Activated CD8-positive, alpha-beta T cell treated with anti-CD3 and anti-CD28 coated beads for 36 hours (primary cell): Measurements from ENCODE around the gene CRYBA4. TPM values are rescaled to one million over a fixed set of nuclear protein-coding genes. Genes with fewer than 3 reads are reported as not detected.

Experiments
- ATAC-seq: fragments of 200-7000 bp; cut with Tn5 transposase; one replicate; pipeline ENCODE4 v1.10.0; 2021; ENCODE audit warnings: mild to moderate bottlenecking, moderate library complexity
- CTCF ChIA-PET: fragments of 350-600 bp; sonication (Branson Sonifier 250); formaldehyde crosslinking; loops from one replicate; lab custom pipeline; 2021; ENCODE audit warnings: antibody characterized with exemption; lab: Charles Lee
- POLR2A ChIA-PET: fragments of 350-600 bp; sonication (Branson Sonifier 250); formaldehyde crosslinking; loops from one replicate; lab custom pipeline; 2021; ENCODE audit warnings: antibody characterized with exemption; lab: Charles Lee
- DNase-seq: peaks from one replicate; pipeline ENCODE4 v3.0.0-alpha.2; 2020
- H3K27ac Mint-ChIP-seq: one replicate; pipeline ENCODE4 v1.8.0; 2021; ENCODE audit warnings: mild to moderate bottlenecking, mixed read lengths
- H3K27me3 Mint-ChIP-seq: one replicate; pipeline ENCODE4 v1.8.0; 2021; ENCODE audit warnings: mixed read lengths
- H3K36me3 Mint-ChIP-seq: one replicate; pipeline ENCODE4 v1.8.0; 2021; ENCODE audit warnings: low read depth, mixed read lengths
- H3K4me1 Mint-ChIP-seq: one replicate; pipeline ENCODE4 v1.8.0; 2021; ENCODE audit warnings: low read depth, mixed read lengths
- H3K4me3 Mint-ChIP-seq: one replicate; pipeline ENCODE4 v1.8.0; 2021; ENCODE audit warnings: mild to moderate bottlenecking, moderate library complexity, mixed read lengths
- H3K9me3 Mint-ChIP-seq: one replicate; pipeline ENCODE4 v1.8.0; 2021; ENCODE audit warnings: mixed read lengths
- CTCF ChIP-seq: fragments of 200-600 bp; IDR thresholded peaks from one replicate; pipeline ENCODE4 v1.8.0; 2022; ENCODE audit warnings: antibody characterized with exemption, mild to moderate bottlenecking
- intact Hi-C: fragments of 100-400 bp; cut with micrococcal nuclease; formaldehyde crosslinking; loops from one replicate; pipeline ENCODE4 v1.10.0; 2022
- total RNA-seq, 2 experiments: library from RNA; stranded (reverse); gene quantifications; one replicate each; pipeline ENCODE4 v1.2.3, GENCODE V29; 2021

CRYBA4 gene
- total RNA-seq, 2 experiments from 2014 or later = not detected

GRCh38 chr22:26581633-26582168 lies 40.1 kb upstream of the CRYBA4 start:
- ChIA-PET POLR2A (interaction anchor here (1.0 kb wide), 1 partner anchor 9 kb away, joined by 5 read pairs; no protein-coding TSS in a partner anchor), CTCF (interaction anchor here (1.1 kb wide), 1 partner anchor 80 kb away, joined by 4 read pairs; no protein-coding TSS in a partner anchor)
- Mint-ChIP-seq H3K4me3 (no peak overlapping the region), H3K27ac (peak overlapping the region; percentile 26), H3K9me3 (no peaks in the 10 kb centered on the region), H3K27me3 (no peaks in the 10 kb centered on the region), H3K36me3 (peaks cover 26% of the 10 kb centered on the region), H3K4me1 (peaks cover 72% of the 10 kb centered on the region)
- DNase-seq = no peak
- TF ChIP-seq CTCF = no peak
- intact Hi-C loops = no loop called here
- ATAC-seq = no peak

- Mint-ChIP-seq H3K4me1 (peaks cover 82% of the 10 kb centered on the region), H3K4me3 (no peak overlapping the region), H3K9me3 (no peaks in the 10 kb centered on the region), H3K27ac (peak overlapping the region; percentile 72), H3K27me3 (no peaks in the 10 kb centered on the region), H3K36me3 (peaks cover 34% of the 10 kb centered on the region)
- ChIA-PET POLR2A (no interaction called here), CTCF (interaction anchor here (0.9 to 1.4 kb wide), 4 partner anchors 9 to 58 kb away, joined by 3 to 4 read pairs (median 3); no protein-coding TSS in a partner anchor)
- DNase-seq (no peak), ATAC-seq (no peak)
- intact Hi-C loops = no loop called here
- TF ChIP-seq CTCF = no peak
Measured at GRCh38 chr22:26584010-26584409, 37.8 kb upstream of the CRYBA4 start.

DNA sequence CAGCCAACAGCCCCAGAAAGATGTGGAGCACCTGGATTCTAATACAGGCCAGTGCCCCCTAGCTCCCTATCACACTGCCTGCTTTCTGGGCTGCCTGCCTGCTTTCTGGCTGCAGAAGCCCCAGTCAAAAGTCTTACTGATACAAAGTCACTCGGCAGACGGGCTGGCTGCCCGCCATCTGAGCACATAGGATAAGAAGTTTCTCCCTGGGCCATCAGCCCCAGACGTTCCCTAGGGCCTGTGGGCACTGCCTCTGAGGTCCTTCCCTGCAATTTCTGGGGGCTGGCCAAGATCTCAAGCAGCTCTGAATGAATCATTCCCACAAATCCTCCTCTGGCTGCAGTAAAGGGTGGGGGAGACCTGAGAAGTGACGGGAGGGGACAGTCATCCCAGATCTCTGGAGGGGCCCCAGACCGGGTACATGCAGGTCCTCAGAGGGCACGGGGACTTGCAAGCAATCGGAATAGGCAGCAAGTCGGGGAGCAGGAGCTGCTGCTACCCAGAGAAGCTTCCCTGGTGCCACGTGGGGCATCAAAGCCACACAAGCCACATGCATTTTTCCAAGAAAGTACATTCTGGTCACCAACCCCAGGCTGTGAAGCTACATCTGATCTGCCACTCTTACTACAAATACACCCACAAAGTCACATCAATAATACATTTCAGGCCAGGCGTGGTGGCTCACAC lies 36.5 kb upstream of the CRYBA4 start:
- no peak for TF ChIP-seq CTCF
- peak overlapping the region; percentile 72 for H3K27ac Mint-ChIP-seq
- CTCF ChIA-PET = interaction anchor here (0.8 to 2.3 kb wide), 3 partner anchors 10 to 80 kb away, joined by 3 to 7 read pairs (median 3); no protein-coding TSS in a partner anchor
- H3K36me3 Mint-ChIP-seq = peaks cover 32% of the 10 kb centered on the region
- ATAC-seq = no peak
- POLR2A ChIA-PET = interaction anchor here (0.7 to 1.4 kb wide), 3 partner anchors 12 to 57 kb away, joined by 4 read pairs; no protein-coding TSS in a partner anchor
- intact Hi-C loops = no loop called here
- no peaks in the 10 kb centered on the region for H3K9me3 Mint-ChIP-seq
- H3K27me3 Mint-ChIP-seq = no peaks in the 10 kb centered on the region
- H3K4me3 Mint-ChIP-seq = no peak overlapping the region
- DNase-seq = peak; percentile 52
- H3K4me1 Mint-ChIP-seq = peaks cover 69% of the 10 kb centered on the region

GRCh38 chr22:26586556-26587325 lies 35.0 kb upstream of the CRYBA4 start:
- Mint-ChIP-seq H3K4me3 (peak overlapping the region; percentile 60), H3K4me1 (peaks cover 63% of the 10 kb centered on the region), H3K36me3 (peaks cover 28% of the 10 kb centered on the region), H3K27ac (peak overlapping the region; percentile 88), H3K9me3 (no peaks in the 10 kb centered on the region), H3K27me3 (no peaks in the 10 kb centered on the region)
- DNase-seq = peak; percentile 49
- peak; percentile 25 for ATAC-seq
- ChIA-PET CTCF (interaction anchor here (2.3 kb wide), 1 partner anchor 79 kb away, joined by 7 read pairs; no protein-coding TSS in a partner anchor), POLR2A (no interaction called here)
- intact Hi-C loops = no loop called here
- no peak for TF ChIP-seq CTCF
